IPS DF 19.7 (cell line): ENCODE results near the gene DOCK1.

Experiments used
- DNase-seq: peaks from one replicate; pipeline ENCODE4 v3.0.0-alpha.2; 2013; ENCODE audit warnings: low read depth, low spot score

DOCK1 gene

GRCh38 chr10:127175357-127176110 lies 270.3 kb downstream of the DOCK1 start:
- no peak for DNase-seq

GRCh38 chr10:127176649-127177048 lies 271.4 kb downstream of the DOCK1 start:
- no peak for DNase-seq

GRCh38 chr10:127179612-127180250 lies 274.5 kb downstream of the DOCK1 start:
- no peak for DNase-seq

- no peak for DNase-seq
Measured at GRCh38 chr10:127182161-127182560, 276.9 kb downstream of the DOCK1 start.

- DNase-seq = no peak
Measured at GRCh38 chr10:127184582-127184981, 279.4 kb downstream of the DOCK1 start.

GRCh38 chr10:127186813-127187212 lies 281.6 kb downstream of the DOCK1 start:
- DNase-seq = no peak

GRCh38 chr10:127189226-127189625 lies 284.0 kb downstream of the DOCK1 start:
- no peak for DNase-seq

GRCh38 chr10:127190427-127190826 lies 285.2 kb downstream of the DOCK1 start:
- DNase-seq = no peak

GRCh38 chr10:127193125-127193524 lies 287.9 kb downstream of the DOCK1 start:
- DNase-seq = no peak

GRCh38 chr10:127194111-127194510 lies 288.9 kb downstream of the DOCK1 start:
- no peak for DNase-seq

- DNase-seq = no peak
Measured at GRCh38 chr10:127194599-127194998, 289.4 kb downstream of the DOCK1 start.

- DNase-seq = no peak
Measured at GRCh38 chr10:127195041-127195506, 289.8 kb downstream of the DOCK1 start.

- DNase-seq = no peak
Measured at GRCh38 chr10:127195571-127196281, 290.5 kb downstream of the DOCK1 start.

- no peak for DNase-seq
Measured at GRCh38 chr10:127196282-127197153, 291.3 kb downstream of the DOCK1 start, which contains the start of gene INSYN2A. TSS of gene INSYN2A (minus strand) at chr10:127196591. CDS start at chr10:127176395, 20,196 bp downstream.

- no peak for DNase-seq
Measured at GRCh38 chr10:127197154-127197432, 291.9 kb downstream of the DOCK1 start.

GRCh38 chr10:127198307-127198706 lies 293.1 kb downstream of the DOCK1 start:
- DNase-seq = no peak

- no peak for DNase-seq
Measured at GRCh38 chr10:127198721-127199120, 293.5 kb downstream of the DOCK1 start.

GRCh38 chr10:127200646-127201045 lies 295.4 kb downstream of the DOCK1 start:
- no peak for DNase-seq

GRCh38 chr10:127203067-127203466 lies 297.8 kb downstream of the DOCK1 start:
- DNase-seq = no peak

- DNase-seq = no peak
Measured at GRCh38 chr10:127207081-127207480, 301.9 kb downstream of the DOCK1 start.

GRCh38 chr10:127210936-127211466 lies 305.8 kb downstream of the DOCK1 start:
- DNase-seq = no peak
